DND-41 (cell line): ENCODE measurements around the gene PRKG2.

Source experiments
- ATAC-seq: fragments of 200-7000 bp; cut with Tn5 transposase; 3 replicates; pipeline ENCODE4 v1.9.1; 2021; ENCODE audit warnings: low read depth; ENCODE audit not compliant: insufficient read depth
- DNase-seq: peaks from one replicate; pipeline ENCODE4 v3.0.0-alpha.2; 2020
- H2AFZ ChIP-seq: 2 replicates; pipeline ENCODE4 v1.6.0; 2012; ENCODE audit warnings: low read depth, low read length
- H3K27ac ChIP-seq: 2 replicates; pipeline ENCODE4 v1.5.1; 2012; ENCODE audit warnings: low read length, inconsistent platforms
- H3K27me3 ChIP-seq: fragments of 200-600 bp; sonication (generic); 2 replicates; pipeline ENCODE4 v1.6.0; 2012; ENCODE audit warnings: low read length, mild to moderate bottlenecking, inconsistent platforms; ENCODE audit not compliant: insufficient read depth, poor library complexity
- H3K36me3 ChIP-seq: 2 replicates; pipeline ENCODE4 v1.5.1; 2012; ENCODE audit warnings: low read length, inconsistent platforms; ENCODE audit not compliant: insufficient read depth
- H3K4me1 ChIP-seq: 2 replicates; pipeline ENCODE4 v1.5.1; 2012; ENCODE audit warnings: mild to moderate bottlenecking, low read length; ENCODE audit not compliant: insufficient read depth
- H3K4me2 ChIP-seq: 2 replicates; pipeline ENCODE4 v1.6.0; 2012; ENCODE audit warnings: mild to moderate bottlenecking, moderate library complexity, low read length, inconsistent platforms; ENCODE audit not compliant: insufficient read depth
- H3K4me3 ChIP-seq, 2 experiments: fragments of 200-600 bp in 1 of 2; shearing (Covaris generic) in 1 of 2; 2 replicates each; pipeline ENCODE4 v1.5.1; 2012 to 2016; ENCODE audit warnings: inconsistent platforms in 2 of 2, low read length in 2 of 2, mild to moderate bottlenecking in 2 of 2, low read depth in 1 of 2, moderate library complexity in 1 of 2
- H3K79me2 ChIP-seq: 2 replicates; pipeline ENCODE4 v1.6.0; 2012; ENCODE audit warnings: low read length, inconsistent platforms; ENCODE audit not compliant: insufficient read depth
- H3K9ac ChIP-seq: 2 replicates; pipeline ENCODE4 v1.6.0; 2012; ENCODE audit warnings: low read depth, mild to moderate bottlenecking, inconsistent platforms, low read length, moderate library complexity
- H3K9me3 ChIP-seq: 2 replicates; pipeline ENCODE4 v1.5.1; 2012; ENCODE audit warnings: low read length, moderate library complexity, mild to moderate bottlenecking, inconsistent platforms; ENCODE audit not compliant: insufficient read depth, severe bottlenecking
- H4K20me1 ChIP-seq: 2 replicates; pipeline ENCODE4 v1.6.0; 2012; ENCODE audit warnings: low read length; ENCODE audit not compliant: insufficient read depth
- CTCF ChIP-seq: IDR thresholded peaks from 2 replicates; pipeline ENCODE4 v1.5.1; 2012; ENCODE audit warnings: borderline replicate concordance, low read length, moderate library complexity, mild to moderate bottlenecking; ENCODE audit not compliant: poor library complexity, severe bottlenecking; ENCODE audit errors: extremely low read depth
- EZH2 ChIP-seq: IDR thresholded peaks from 3 replicates; pipeline ENCODE4 v1.6.1; 2012; ENCODE audit warnings: borderline replicate concordance, low read depth, mild to moderate bottlenecking, moderate library complexity, low read length, inconsistent platforms; ENCODE audit not compliant: severe bottlenecking

PRKG2 gene

GRCh38 chr4:81102107-81102506 is 112.9 kb downstream of the PRKG2 start:
- no peaks in the 10 kb centered on the region for H3K27me3 ChIP-seq
- H3K9me3 ChIP-seq: no peaks in the 10 kb centered on the region
- H3K9ac ChIP-seq: no peak overlapping the region
- H3K36me3 ChIP-seq: no peaks in the 10 kb centered on the region
- TF ChIP-seq CTCF (no peak), EZH2 (no peak)
- H3K4me1 ChIP-seq: no peaks in the 10 kb centered on the region
- no peaks in the 10 kb centered on the region for H4K20me1 ChIP-seq
- H2AFZ ChIP-seq: no peak overlapping the region
- H3K27ac ChIP-seq: no peak overlapping the region
- H3K79me2 ChIP-seq: no peaks in the 10 kb centered on the region
- ATAC-seq (no peak), DNase-seq (no peak)
- no peak overlapping the region for H3K4me2 ChIP-seq
- no peak overlapping the region for H3K4me3 ChIP-seq

DNA sequence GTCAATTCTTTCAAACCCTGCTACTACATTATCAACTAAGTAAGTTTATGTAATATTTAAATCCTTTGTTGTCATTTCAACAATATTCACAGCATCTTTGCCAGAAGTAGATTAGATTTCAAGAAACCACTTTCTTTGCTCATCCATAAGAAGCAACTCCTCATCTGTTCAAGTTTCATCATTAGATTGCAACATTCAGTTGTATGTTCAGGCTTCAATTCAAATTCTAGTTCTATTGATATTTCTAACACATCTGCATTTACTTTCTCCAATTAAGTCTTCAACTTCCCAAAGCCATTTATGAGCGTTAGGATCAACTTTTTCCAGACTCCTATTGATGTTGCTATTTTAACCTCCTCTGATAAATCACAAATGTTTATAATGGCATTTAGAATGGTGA is 118.5 kb downstream of the PRKG2 start:
- H3K4me2 ChIP-seq: no peak overlapping the region
- H3K4me1 ChIP-seq: no peaks in the 10 kb centered on the region
- no peaks in the 10 kb centered on the region for H3K27me3 ChIP-seq
- no peak for ATAC-seq
- H3K4me3 ChIP-seq: no peak overlapping the region
- no peak overlapping the region for H2AFZ ChIP-seq
- DNase-seq: no peak
- H3K27ac ChIP-seq: no peak overlapping the region
- TF ChIP-seq CTCF: no peak
- TF ChIP-seq EZH2: no peak
- no peaks in the 10 kb centered on the region for H3K79me2 ChIP-seq
- no peaks in the 10 kb centered on the region for H3K9me3 ChIP-seq
- H4K20me1 ChIP-seq: no peaks in the 10 kb centered on the region
- no peak overlapping the region for H3K9ac ChIP-seq
- H3K36me3 ChIP-seq: no peaks in the 10 kb centered on the region

GRCh38 chr4:81095389-81095788 is 119.6 kb downstream of the PRKG2 start:
- TF ChIP-seq EZH2 (no peak), CTCF (no peak)
- ATAC-seq: no peak
- no peak overlapping the region for H3K27ac ChIP-seq
- no peaks in the 10 kb centered on the region for H3K27me3 ChIP-seq
- no peaks in the 10 kb centered on the region for H3K9me3 ChIP-seq
- no peaks in the 10 kb centered on the region for H4K20me1 ChIP-seq
- H3K9ac ChIP-seq: no peak overlapping the region
- H3K4me2 ChIP-seq: no peak overlapping the region
- H3K79me2 ChIP-seq: no peaks in the 10 kb centered on the region
- DNase-seq: no peak
- no peak overlapping the region for H2AFZ ChIP-seq
- H3K4me1 ChIP-seq: no peaks in the 10 kb centered on the region
- no peak overlapping the region for H3K4me3 ChIP-seq
- H3K36me3 ChIP-seq: no peaks in the 10 kb centered on the region
